ENCODE results near the gene GLIS1. TPM values are rescaled to one million over a fixed set of nuclear protein-coding genes. Genes with fewer than 3 reads are reported as not detected.

The GLIS1 gene
- total and polyA plus RNA-seq, 2 experiments from 2014 or later = 0.13 to 1.3 TPM

- Histone ChIP-seq H3K4me2 (no peak overlapping the region), H3K9me2 (replicated peaks; ENCODE audit: insufficient read depth) (no peaks in the 10 kb centered on the region), H2AFZ (no peak overlapping the region), H4K20me1 (ENCODE audit: insufficient read depth, poor library complexity, severe bottlenecking) (no peaks in the 10 kb centered on the region), H3K4me1 (ENCODE audit: insufficient read depth) (no peaks in the 10 kb centered on the region), H3K27me3 (no peaks in the 10 kb centered on the region), H3K4me3 (no peak overlapping the region), H3K9me3 (ENCODE audit: low read depth) (no peaks in the 10 kb centered on the region), H3K27ac (no peak overlapping the region), H3K79me2 (no peaks in the 10 kb centered on the region), H3K36me3 (replicated peaks; ENCODE audit: insufficient read depth, low read depth) (no peaks in the 10 kb centered on the region)
- 81% methylated on average over 6 of the region's 6 CpGs for WGBS (ENCODE audit: low lambda C conversion rate, missing lambda C conversion rate)
- no peak for DNase-seq (ENCODE audit: low spot score)
- TF ChIP-seq EZH2phosphoT487 (IDR thresholded peaks at IDR 0.05; ENCODE audit: low read depth, severe bottlenecking, unreplicated experiment) (no peak), EZH2 (IDR thresholded peaks at IDR 0.05; ENCODE audit: borderline replicate concordance) (no peak), CTCF (IDR thresholded peaks at IDR 0.05; ENCODE audit: poor library complexity) (no peak)
Observed at GRCh38 chr1:53462193-53462592, 276.8 kb downstream of the GLIS1 start.

DNA sequence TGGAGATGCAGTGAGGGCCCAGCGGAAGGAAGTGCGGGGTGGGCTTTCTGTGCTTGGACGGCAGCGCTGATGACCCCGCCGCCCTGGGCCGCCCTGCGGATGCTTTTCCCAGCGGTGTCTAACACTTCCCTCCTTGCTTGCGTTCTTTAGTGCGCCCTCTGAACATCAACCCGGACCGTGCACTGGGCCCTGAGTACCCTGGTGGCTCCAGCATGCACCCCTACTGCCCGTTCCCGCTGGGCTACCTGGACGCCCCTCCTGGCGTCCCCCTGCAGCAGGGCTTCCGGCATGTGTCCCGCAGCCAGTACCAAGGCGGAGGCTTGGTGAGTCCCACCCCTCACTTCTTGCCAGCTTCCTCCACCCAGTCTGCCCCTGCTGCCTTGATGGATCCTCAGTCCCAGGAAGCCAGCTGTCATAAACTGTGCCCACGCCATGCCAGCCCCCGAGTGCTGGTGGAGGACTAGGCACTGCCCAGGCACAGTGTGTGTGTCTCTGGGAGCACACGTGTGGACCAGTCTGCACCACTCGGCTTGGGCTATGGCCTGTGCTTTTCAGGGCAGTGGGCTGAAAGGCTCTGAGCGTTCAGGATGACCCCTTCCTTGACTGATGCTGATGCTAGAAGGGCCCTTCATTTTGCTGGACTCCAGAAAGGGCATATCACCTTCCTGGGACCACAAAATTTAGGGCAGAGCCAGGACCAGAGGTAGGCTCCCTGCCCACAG is 277.5 kb downstream of the GLIS1 start:
- TF ChIP-seq CTCF (IDR thresholded peaks at IDR 0.05; ENCODE audit: poor library complexity) = no peak
- TF ChIP-seq EZH2phosphoT487 (IDR thresholded peaks at IDR 0.05; ENCODE audit: low read depth, severe bottlenecking, unreplicated experiment) = no peak
- no peak for TF ChIP-seq EZH2 (IDR thresholded peaks at IDR 0.05; ENCODE audit: borderline replicate concordance)
- DNase-seq (ENCODE audit: low spot score) = no peak
- no peak overlapping the region for H3K4me3 ChIP-seq

GRCh38 chr1:53460666-53461322 is 278.2 kb downstream of the GLIS1 start:
- no peak overlapping the region for H3K4me3 ChIP-seq
- no peaks in the 10 kb centered on the region for H3K36me3 ChIP-seq (replicated peaks; ENCODE audit: insufficient read depth, low read depth)
- no peak overlapping the region for H3K4me2 ChIP-seq
- H3K9me3 ChIP-seq (ENCODE audit: low read depth) = no peaks in the 10 kb centered on the region
- no peaks in the 10 kb centered on the region for H3K9me2 ChIP-seq (replicated peaks; ENCODE audit: insufficient read depth)
- DNase-seq (ENCODE audit: low spot score) = no peak
- no peaks in the 10 kb centered on the region for H3K27me3 ChIP-seq
- no peaks in the 10 kb centered on the region for H3K4me1 ChIP-seq (ENCODE audit: insufficient read depth)
- H3K27ac ChIP-seq = no peak overlapping the region
- H4K20me1 ChIP-seq (ENCODE audit: insufficient read depth, poor library complexity, severe bottlenecking) = no peaks in the 10 kb centered on the region
- 91% methylated on average over 29 of the region's 29 CpGs for WGBS (ENCODE audit: low lambda C conversion rate, missing lambda C conversion rate)
- no peak overlapping the region for H2AFZ ChIP-seq
- H3K79me2 ChIP-seq = no peaks in the 10 kb centered on the region
- TF ChIP-seq EZH2 (IDR thresholded peaks at IDR 0.05; ENCODE audit: borderline replicate concordance) (no peak), EZH2phosphoT487 (IDR thresholded peaks at IDR 0.05; ENCODE audit: low read depth, severe bottlenecking, unreplicated experiment) (no peak), CTCF (IDR thresholded peaks at IDR 0.05; ENCODE audit: poor library complexity) (no peak)

More for the DNA sequence above, 277.5 kb downstream of the GLIS1 start:
- 97% methylated on average over 25 of the region's 25 CpGs for WGBS (ENCODE audit: low lambda C conversion rate, missing lambda C conversion rate)
- H3K79me2 ChIP-seq = no peaks in the 10 kb centered on the region
- H2AFZ ChIP-seq = no peak overlapping the region
- H3K36me3 ChIP-seq (replicated peaks; ENCODE audit: insufficient read depth, low read depth) = no peaks in the 10 kb centered on the region
- H4K20me1 ChIP-seq (ENCODE audit: insufficient read depth, poor library complexity, severe bottlenecking) = no peaks in the 10 kb centered on the region
- H3K4me1 ChIP-seq (ENCODE audit: insufficient read depth) = no peaks in the 10 kb centered on the region
- no peaks in the 10 kb centered on the region for H3K9me2 ChIP-seq (replicated peaks; ENCODE audit: insufficient read depth)
- no peaks in the 10 kb centered on the region for H3K27me3 ChIP-seq
- no peak overlapping the region for H3K4me2 ChIP-seq
- no peaks in the 10 kb centered on the region for H3K9me3 ChIP-seq (ENCODE audit: low read depth)
- no peak overlapping the region for H3K27ac ChIP-seq
